ENCODE results near the gene POU2AF1. TPM values are rescaled to one million over a fixed set of nuclear protein-coding genes. Genes with fewer than 3 reads are reported as not detected.

Gene POU2AF1
- total and polyA plus RNA-seq, 2 of the 8 experiments (the other 6 are each of a cell fraction or from before 2014, with no cell fraction given) = not detected

DNA sequence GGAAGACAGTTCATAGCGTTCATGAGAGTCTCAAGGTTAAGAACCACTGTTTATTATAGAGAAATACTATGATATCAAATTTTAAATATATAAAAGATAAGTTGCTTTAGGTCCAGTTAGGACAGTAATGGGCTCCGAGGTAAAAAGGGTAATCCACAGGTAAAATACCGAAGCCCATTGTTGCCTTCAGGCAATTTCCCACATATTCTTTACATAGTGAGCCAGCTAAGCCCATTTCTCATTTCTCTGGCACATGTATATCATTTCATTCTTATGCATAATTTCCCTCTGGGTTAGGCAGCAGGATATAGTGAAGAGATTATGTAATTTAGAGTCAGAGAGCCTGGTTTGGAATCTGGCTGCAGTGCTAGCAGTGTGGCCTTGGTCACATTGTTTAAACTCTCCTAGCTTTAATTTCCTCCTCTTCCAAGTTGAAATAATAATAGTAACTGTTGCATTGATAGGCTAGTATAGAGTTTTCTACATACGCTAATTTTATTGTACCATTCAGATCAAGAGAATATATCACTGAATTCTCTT is 7.6 kb upstream of the POU2AF1 start:
- Histone ChIP-seq H2AFZ (ENCODE audit: low read length) (no peak overlapping the region), H2BK120ac (replicated peaks; ENCODE audit: low read depth, low read length) (no peak overlapping the region), H3K14ac (ENCODE audit: insufficient read length) (no peak overlapping the region), H4K8ac (ENCODE audit: extremely low read depth, insufficient read depth, low read length) (no peak overlapping the region), H3K9ac (replicated peaks in 1 of 4; ENCODE audit: extremely low read depth in 1 of 4, low read depth in 3 of 4, low read length in 3 of 4) (no peak overlapping the region), H3K79me1 (ENCODE audit: low read depth, low read length) (no peaks in the 10 kb centered on the region), H4K20me1 (replicated peaks in 1 of 2; ENCODE audit: control insufficient read depth in 1 of 2, insufficient read depth in 2 of 2, low read length in 2 of 2) (no peaks in the 10 kb centered on the region), H3K27me3 (replicated peaks in 1 of 4; ENCODE audit: control insufficient read depth in 3 of 4, extremely low read depth in 1 of 4, insufficient read depth in 3 of 4, low read length in 3 of 4) (no peaks in the 10 kb centered on the region), H3K23ac (ENCODE audit: insufficient read length) (no peak overlapping the region), H3K18ac (ENCODE audit: extremely low read depth, low read length) (no peak overlapping the region), H2BK12ac (ENCODE audit: low read depth, low read length) (no peak overlapping the region), H3K36me3 (ENCODE audit: control insufficient read depth in 2 of 4, insufficient read depth in 4 of 4, low read length in 3 of 4) (no peaks in the 10 kb centered on the region), H3K79me2 (ENCODE audit: control insufficient read depth in 1 of 2, insufficient read depth in 2 of 2, low read length in 2 of 2) (no peaks in the 10 kb centered on the region), H3K4me3 (ENCODE audit: extremely low read depth in 1 of 4, insufficient read depth in 2 of 4, low read depth in 3 of 4, low read length in 4 of 4) (no peak overlapping the region), H2BK15ac (ENCODE audit: low read length) (no peak overlapping the region), H3K27ac (ENCODE audit: low read depth, low read length) (no peak overlapping the region), H3K56ac (replicated peaks; ENCODE audit: insufficient read length, low read depth, low read length) (no peak overlapping the region), H3K9me3 (ENCODE audit: insufficient read depth in 2 of 2, low read depth in 1 of 2, low read length in 1 of 2) (no peaks in the 10 kb centered on the region), H3K4me1 (replicated peaks in 1 of 4; ENCODE audit: control insufficient read depth in 3 of 4, insufficient read depth in 4 of 4, low read length in 3 of 4) (no peaks in the 10 kb centered on the region), H2AK5ac (ENCODE audit: low read depth, low read length) (no peak overlapping the region), H3K23me2 (ENCODE audit: low read depth, low read length) (no peaks in the 10 kb centered on the region), H3K4ac (replicated peaks; ENCODE audit: insufficient read length, low read depth, low read length) (no peak overlapping the region), H3K4me2 (ENCODE audit: insufficient read depth in 1 of 2, low read depth in 2 of 2, low read length in 2 of 2) (no peak overlapping the region), H2BK20ac (ENCODE audit: low read length) (no peak overlapping the region), H2BK5ac (ENCODE audit: low read depth, low read length) (no peak overlapping the region), H4K91ac (replicated peaks; ENCODE audit: insufficient read length, low read length) (no peak overlapping the region), H4K5ac (ENCODE audit: insufficient read length, low read depth, low read length) (no peak overlapping the region)
- FAIRE-seq (no peak), DNase-seq (ENCODE audit: low read depth in 1 of 2, low spot score in 2 of 2) (no peak)
- ChIA-PET POLR2A (ENCODE audit: partially characterized antibody) (no interaction called here), CTCF (ENCODE audit: partially characterized antibody) (interaction anchor here (1.1 to 1.7 kb wide), 2 partner anchors 42 to 108 kb away, joined by 3 to 6 read pairs; no protein-coding TSS in a partner anchor)
- WGBS, 2 experiments (ENCODE audit: extremely low coverage in 1 of 2, insufficient coverage in 1 of 2, insufficient read length in 1 of 2, insufficient replicate concordance in 2 of 2, low coverage in 1 of 2, low lambda C conversion rate in 2 of 2, missing lambda C conversion rate in 1 of 2) = 93% methylated on average over 4 of the region's 4 CpGs; no CpG with 5 or more reads in 1 of the 2 experiments
- TF ChIP-seq GTF2F1 (IDR thresholded peaks at IDR 0.05; ENCODE audit: borderline replicate concordance, low read depth, low read length) = no peak

Measured in H1 (cell line).